Left renal cortex interstitium (tissue), 4 donors: ENCODE data around the gene RAB3GAP2. TPM values are rescaled to one million over a fixed set of nuclear protein-coding genes. Genes with fewer than 3 reads are reported as not detected.
"Not testable (repeated sequence)": the region's sequence is repeated elsewhere in the genome, so short reads cannot be mapped to it uniquely, and the experiment has no call there.

Experiments used
- DNase-seq, 4 donors: peaks; one replicate each; pipeline ENCODE4 v3.0.0-alpha.2; 2013; ENCODE audit warnings: low read depth in 4 of 4, low spot score in 2 of 4, missing footprints in 1 of 4
- polyA plus RNA-seq, 4 donors: library from polyadenylated mRNA; unstranded; fragments of 120-200 nt; gene quantifications; one replicate each; pipeline ENCODE4 v1.2.1, GENCODE V29; 2013; ENCODE audit not compliant: insufficient read length in 4 of 4

Gene RAB3GAP2
- polyA plus RNA-seq, 4 donors = 27.2 to 39.8 (median 33.3) TPM

- DNase-seq = no peak
Measured at GRCh38 chr1:220291580-220291979, 19.3 kb upstream of the RAB3GAP2 start.

DNA sequence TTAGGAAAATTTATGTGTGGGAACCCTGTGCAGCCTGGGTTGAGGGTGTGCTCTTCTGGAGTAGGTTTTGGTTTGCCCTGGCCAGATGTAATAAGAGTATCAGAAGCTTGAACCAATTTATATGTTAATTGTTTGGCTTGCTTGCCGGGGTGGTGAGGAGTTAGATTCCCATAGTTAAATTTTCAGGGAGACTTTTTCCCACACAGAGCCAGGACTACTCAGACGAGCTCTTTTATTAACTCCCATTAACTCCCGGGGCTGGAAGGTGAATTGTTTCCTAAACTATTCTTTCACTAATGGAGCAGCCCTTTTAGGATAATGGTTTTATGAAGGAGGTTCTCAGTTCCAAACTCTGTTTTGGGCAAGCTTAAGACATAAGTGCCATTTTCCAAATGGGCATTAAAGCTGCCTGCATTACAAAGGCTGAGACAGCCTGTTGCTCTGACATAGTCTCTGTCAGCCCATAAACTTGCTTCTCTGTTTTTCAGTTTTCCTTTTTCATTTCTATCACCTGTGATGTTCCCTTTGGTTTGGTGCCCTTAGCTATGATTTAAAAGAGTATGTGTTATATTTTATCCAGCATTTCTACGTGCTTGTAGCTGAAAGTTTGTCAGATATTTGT lies 18.0 kb upstream of the RAB3GAP2 start:
- no peak for DNase-seq

DNA sequence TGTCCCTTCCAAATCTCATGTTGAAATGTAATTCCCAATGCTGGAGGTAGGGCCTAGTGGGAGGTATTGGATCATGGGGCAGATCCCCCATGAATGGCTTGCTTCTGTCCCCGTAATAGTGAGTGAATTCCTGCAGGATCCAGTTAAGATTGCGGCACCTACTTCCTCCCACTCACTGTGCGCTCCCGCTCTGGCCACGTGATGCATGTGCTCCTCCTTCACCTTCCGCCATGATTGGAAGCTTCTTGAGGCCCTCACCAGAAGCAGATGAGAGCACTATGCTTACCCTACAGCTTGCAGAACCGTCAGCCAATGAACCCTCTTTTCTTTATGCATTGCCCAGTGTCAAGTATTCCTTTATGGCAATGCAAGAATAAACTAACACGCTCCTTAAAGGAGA lies 14.9 kb upstream of the RAB3GAP2 start:
- no peak for DNase-seq

DNA sequence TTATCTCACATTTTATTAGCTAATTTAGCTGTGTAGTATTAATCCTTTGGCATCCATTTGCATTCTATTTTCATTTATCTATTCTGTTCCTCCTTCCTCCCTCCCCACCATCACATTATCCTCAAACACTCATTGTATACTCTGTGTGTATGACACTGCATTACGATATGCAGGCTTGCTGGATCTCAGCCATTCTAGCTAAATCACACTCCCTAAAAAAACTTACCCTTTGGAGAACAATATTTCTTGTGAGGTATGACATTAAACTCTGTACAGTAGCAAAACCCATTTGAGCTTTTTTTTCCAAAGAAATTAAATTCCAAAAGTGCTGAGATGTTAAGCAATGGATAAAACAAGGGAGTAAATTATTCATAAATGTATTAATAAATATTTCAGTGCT lies 11.4 kb upstream of the RAB3GAP2 start:
- no peak for DNase-seq

- no peak for DNase-seq
Measured at GRCh38 chr1:220281159-220281574, 8.9 kb upstream of the RAB3GAP2 start.

DNA sequence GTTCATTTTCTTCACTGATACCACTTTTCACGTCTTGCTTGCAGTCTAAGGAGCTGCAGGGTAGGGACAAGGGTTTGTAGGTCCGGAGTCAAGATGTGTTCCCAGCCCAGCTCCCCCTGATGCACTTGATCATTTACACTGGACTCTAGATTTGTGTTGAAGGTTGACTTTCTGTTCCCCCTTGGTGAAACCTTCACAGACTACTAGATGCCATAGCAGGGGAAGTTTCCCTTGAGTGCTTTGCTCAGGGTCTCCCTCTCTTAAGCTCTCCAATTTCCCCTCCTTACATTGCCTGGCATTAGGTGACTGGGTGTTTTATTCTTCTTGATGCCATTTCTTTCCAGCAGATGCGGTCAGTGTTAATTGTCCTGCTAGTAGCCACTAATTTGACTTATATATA lies 8.0 kb upstream of the RAB3GAP2 start:
- no peak for DNase-seq

- DNase-seq = no peak
Measured at GRCh38 chr1:220278991-220279390, 6.7 kb upstream of the RAB3GAP2 start.

- DNase-seq = no peak
Measured at GRCh38 chr1:220275430-220275829, 3.2 kb upstream of the RAB3GAP2 start.

- no peak for DNase-seq
Measured at GRCh38 chr1:220274251-220274855, 2.1 kb upstream of the RAB3GAP2 start.

- no peak for DNase-seq
Measured at GRCh38 chr1:220272841-220273090, 513 bp upstream of the RAB3GAP2 start.

DNA sequence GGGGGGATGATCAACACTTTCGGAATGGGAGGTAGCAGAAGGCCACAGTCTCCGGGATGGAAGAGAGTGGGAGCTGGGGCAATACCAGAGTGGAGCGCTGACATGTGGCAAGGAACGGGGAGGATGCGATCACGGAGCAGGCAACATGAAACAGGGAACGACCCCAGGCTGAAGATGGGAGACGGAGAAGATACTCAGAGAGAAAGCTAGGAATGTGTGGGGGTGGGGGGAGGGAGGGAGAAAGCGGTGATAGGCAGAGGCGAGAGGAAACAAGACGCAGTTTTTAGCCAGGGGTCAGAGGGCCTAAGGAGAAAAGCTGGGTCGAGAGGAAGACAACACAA lies 577 bp downstream of the RAB3GAP2 start:
- DNase-seq = peak in 3 of 4 donors; percentile 9 to 34 (median 17)

- no peak for DNase-seq
Measured at GRCh38 chr1:220269036-220269435, 3.2 kb downstream of the RAB3GAP2 start.

- no peak for DNase-seq
Measured at GRCh38 chr1:220267630-220268029, 4.6 kb downstream of the RAB3GAP2 start.

DNA sequence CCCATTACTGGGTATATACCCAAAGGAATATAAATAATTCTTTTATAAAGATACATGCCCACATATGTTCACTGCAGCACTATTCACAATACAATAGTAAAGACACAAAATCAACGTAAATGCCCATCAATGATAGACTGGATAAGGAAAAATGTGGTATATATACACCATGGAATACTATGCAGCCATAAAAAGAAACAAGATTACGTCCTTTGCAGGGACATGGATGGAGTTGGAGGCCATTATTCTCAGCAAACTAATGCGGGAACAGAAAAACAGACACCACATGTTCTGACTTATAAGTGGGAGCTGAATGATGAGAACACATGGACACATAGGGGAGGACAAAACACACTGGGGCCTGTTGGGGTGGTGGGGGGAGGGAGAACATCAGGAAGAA lies 12.0 kb downstream of the RAB3GAP2 start:
- not testable (repeated sequence) for DNase-seq

DNA sequence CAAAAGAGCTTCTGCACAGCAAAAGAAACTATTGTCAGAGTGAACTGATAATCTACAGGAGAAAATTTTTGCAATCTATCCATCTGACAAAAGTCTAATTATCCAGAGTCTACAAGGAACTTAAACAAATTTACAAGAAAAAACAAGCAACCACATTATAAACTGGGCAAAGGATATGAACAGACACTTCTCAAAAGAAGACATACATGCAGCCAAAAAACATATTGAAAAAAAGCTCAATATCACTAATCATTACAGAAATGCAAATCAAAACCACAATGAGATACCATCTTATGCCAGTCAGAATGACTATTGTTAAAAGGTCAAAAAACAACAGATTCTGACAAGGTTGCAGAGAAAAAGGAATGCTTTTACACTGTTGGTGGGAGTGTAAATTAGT lies 12.5 kb downstream of the RAB3GAP2 start:
- DNase-seq = not testable (repeated sequence)

- DNase-seq = not testable (repeated sequence)
Measured at GRCh38 chr1:220256194-220256593, 16.1 kb downstream of the RAB3GAP2 start.

- DNase-seq = no peak
Measured at GRCh38 chr1:220255204-220255603, 17.0 kb downstream of the RAB3GAP2 start.

DNA sequence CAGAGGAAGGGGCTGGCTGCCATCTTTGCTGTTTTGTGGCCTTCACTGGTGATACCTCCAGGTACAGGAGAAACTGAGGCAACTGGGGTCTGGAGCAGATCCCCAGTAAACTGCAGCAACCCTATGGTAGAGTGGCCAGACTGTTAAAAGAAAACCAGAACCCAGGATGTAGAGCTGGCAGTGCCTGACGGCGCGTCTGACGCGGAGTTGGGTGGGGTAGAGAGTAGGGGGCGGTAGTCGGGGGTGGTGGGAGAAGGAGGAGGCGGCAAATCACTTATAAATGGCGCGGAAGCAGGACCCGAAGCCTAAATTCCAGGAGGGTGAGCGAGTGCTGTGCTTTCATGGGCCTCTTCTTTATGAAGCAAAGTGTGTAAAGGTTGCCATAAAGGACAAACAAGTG lies 19.0 kb downstream of the RAB3GAP2 start:
- not testable (repeated sequence) for DNase-seq

GRCh38 chr1:220251272-220251671 lies 21.0 kb downstream of the RAB3GAP2 start:
- no peak for DNase-seq

DNA sequence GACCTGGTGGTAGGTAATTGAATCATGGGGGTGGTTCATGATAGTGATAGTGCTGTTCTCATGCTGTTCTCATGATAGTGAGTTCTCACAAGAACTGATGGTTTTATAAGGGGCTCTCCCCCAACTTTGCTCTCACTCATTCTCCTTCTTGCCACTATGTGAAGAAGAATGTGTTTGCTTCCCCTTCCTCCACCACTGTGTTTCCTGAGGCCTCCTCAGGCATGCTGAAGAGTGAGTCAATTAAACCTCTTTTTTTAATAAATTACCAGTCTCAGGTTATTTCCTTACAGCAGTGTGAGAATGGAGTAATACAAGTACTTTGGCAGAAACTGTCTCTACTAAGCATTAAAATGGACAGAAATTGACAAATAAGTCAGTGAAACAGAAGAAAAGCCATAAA lies 21.6 kb downstream of the RAB3GAP2 start:
- DNase-seq = no peak

- DNase-seq = no peak
Measured at GRCh38 chr1:220249522-220249921, 22.7 kb downstream of the RAB3GAP2 start.

DNA sequence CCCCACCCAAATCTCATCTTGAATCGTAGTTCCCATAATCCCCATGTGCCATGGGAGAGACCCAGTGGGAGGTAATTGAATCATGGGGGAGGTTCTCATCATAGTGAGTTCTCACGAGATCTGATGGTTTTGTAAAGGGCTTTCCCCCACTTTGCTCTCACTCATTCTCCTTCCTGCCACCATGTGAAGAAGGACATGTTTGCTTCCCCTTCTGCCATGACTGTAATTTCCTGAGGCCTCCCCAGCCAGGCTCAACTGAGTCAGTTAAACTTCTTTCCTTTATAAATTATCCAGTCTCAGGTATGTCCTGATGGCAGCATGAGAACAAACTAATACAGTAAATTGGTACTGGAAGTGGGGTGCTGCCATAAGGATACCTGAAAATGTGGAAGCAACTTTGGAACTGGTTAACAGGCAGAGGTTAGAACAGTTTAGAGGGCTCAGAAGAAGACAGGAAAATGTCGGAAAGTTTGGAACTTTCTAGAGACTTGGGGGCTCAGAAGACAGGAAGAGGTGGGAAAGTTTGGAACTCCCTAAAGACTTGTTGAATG lies 23.5 kb downstream of the RAB3GAP2 start:
- DNase-seq = not testable (repeated sequence)

GRCh38 chr1:220245900-220246299 lies 26.4 kb downstream of the RAB3GAP2 start:
- DNase-seq = not testable (repeated sequence)
